Breast epithelium (tissue), 4 donors: ENCODE data around the gene ADORA2B. TPM values are rescaled to one million over a fixed set of nuclear protein-coding genes. Genes with fewer than 3 reads are reported as not detected.

Source experiments
- DNase-seq, 2 donors: peaks; one replicate each; pipeline ENCODE4 v3.0.0-alpha.2; 2019; ENCODE audit warnings: low spot score in 2 of 2
- H3K27ac ChIP-seq, 2 donors: fragments of 200-600 bp; sonication (generic) in 1 of 2; one replicate each; pipeline ENCODE4 v1.5.1; 2016 to 2019; ENCODE audit warnings: mild to moderate bottlenecking in 1 of 2
- H3K27me3 ChIP-seq, 2 donors: fragments of 200-600 bp; sonication (generic) in 1 of 2; one replicate each; pipeline versions ENCODE4 v1.5.1 to v1.6.0; 2017 to 2019; ENCODE audit warnings: control low read depth in 1 of 2, mild to moderate bottlenecking in 1 of 2
- H3K36me3 ChIP-seq: fragments of 200-600 bp; one replicate; pipeline ENCODE4 v1.5.1; 2019
- H3K4me1 ChIP-seq, 2 donors: fragments of 200-600 bp; sonication (generic); one replicate each; pipeline ENCODE4 v1.5.1; 2016 to 2019; ENCODE audit warnings: control low read depth in 1 of 2
- H3K4me3 ChIP-seq, 3 donors: fragments of 200-600 bp; sonication (generic); 1 replicate in 2 of 3; 2 replicates in 1 of 3; pipeline ENCODE4 v1.5.1; 2016 to 2019; ENCODE audit warnings: mild to moderate bottlenecking in 3 of 3, moderate library complexity in 2 of 3
- H3K9me3 ChIP-seq, 2 donors: fragments of 200-600 bp; sonication (generic) in 1 of 2; one replicate each; pipeline ENCODE4 v1.5.1; 2016 to 2019; ENCODE audit warnings: control low read depth in 1 of 2
- CTCF ChIP-seq, 3 donors: fragments of 450-650 bp; IDR thresholded peaks; one replicate each; pipeline ENCODE4 v1.5.1; 2016 to 2017; ENCODE audit warnings: antibody characterized with exemption in 3 of 3, mild to moderate bottlenecking in 3 of 3, moderate library complexity in 3 of 3
- POLR2A ChIP-seq: fragments of 450-650 bp; IDR thresholded peaks from one replicate; pipeline ENCODE4 v1.6.1; 2016; ENCODE audit warnings: antibody characterized with exemption, mild to moderate bottlenecking, moderate library complexity
- POLR2AphosphoS5 ChIP-seq, 3 donors: sonication (generic); formaldehyde crosslinking; IDR thresholded peaks; one replicate each; pipeline ENCODE4 v1.6.1; 2017; ENCODE audit warnings: antibody characterized with exemption in 3 of 3
- intact Hi-C: fragments of 100-400 bp; cut with DNase I; formaldehyde crosslinking; loops from one replicate; pipeline ENCODE4 v1.15.1; 2023; ENCODE audit warnings: low total_unique reads
- total RNA-seq, 3 donors: library from RNA; depleted of rRNA; stranded (reverse); fragments of >200 nt; gene quantifications; one replicate each; pipeline ENCODE4 v1.1.0, GENCODE V29; 2016

Gene ADORA2B
- total RNA-seq, 3 donors from 2014 or later: 0.48 to 5.6 (median 4.9) TPM

GRCh38 chr17:16002708-16003260 lies 57.9 kb downstream of the ADORA2B start:
- Histone ChIP-seq H3K27me3 (no peaks in the 10 kb centered on the region), H3K4me1 (peaks cover 0 to 8% of the 10 kb centered on the region in 2 donors), H3K9me3 (no peaks in the 10 kb centered on the region), H3K36me3 (no peaks in the 10 kb centered on the region), H3K27ac (no peak overlapping the region), H3K4me3 (no peak overlapping the region)
- TF ChIP-seq POLR2AphosphoS5 (IDR thresholded peaks at IDR 0.05): no peak
- no peak for TF ChIP-seq POLR2A
- TF ChIP-seq CTCF (IDR thresholded peaks at IDR 0.05): no peak
- intact Hi-C loops: no loop called here
- DNase-seq: no peak

- no peaks in the 10 kb centered on the region for H3K27me3 ChIP-seq
- no peaks in the 10 kb centered on the region for H3K36me3 ChIP-seq
- TF ChIP-seq POLR2AphosphoS5 (IDR thresholded peaks at IDR 0.05) (no peak), POLR2A (no peak), CTCF (IDR thresholded peaks at IDR 0.05) (no peak)
- H3K27ac ChIP-seq: peak overlapping the region in 1 of 2 donors; percentile 11
- intact Hi-C loops: no loop called here
- peaks cover 0 to 8% of the 10 kb centered on the region in 2 donors for H3K4me1 ChIP-seq
- DNase-seq: no peak
- H3K9me3 ChIP-seq: no peaks in the 10 kb centered on the region
- no peak overlapping the region for H3K4me3 ChIP-seq
Observed at GRCh38 chr17:16003841-16004240, 58.9 kb downstream of the ADORA2B start.

GRCh38 chr17:16005636-16006035 lies 60.7 kb downstream of the ADORA2B start:
- intact Hi-C loops: no loop called here
- no peak overlapping the region for H3K4me3 ChIP-seq
- no peaks in the 10 kb centered on the region for H3K36me3 ChIP-seq
- peaks cover 0 to 8% of the 10 kb centered on the region in 2 donors for H3K4me1 ChIP-seq
- H3K27me3 ChIP-seq: no peaks in the 10 kb centered on the region
- no peak for TF ChIP-seq POLR2A
- no peak for TF ChIP-seq POLR2AphosphoS5 (IDR thresholded peaks at IDR 0.05)
- no peak for TF ChIP-seq CTCF (IDR thresholded peaks at IDR 0.05)
- no peak overlapping the region for H3K27ac ChIP-seq
- no peak for DNase-seq
- no peaks in the 10 kb centered on the region for H3K9me3 ChIP-seq

GRCh38 chr17:16007439-16007838 lies 62.5 kb downstream of the ADORA2B start:
- Histone ChIP-seq H3K4me3 (no peak overlapping the region), H3K9me3 (no peaks in the 10 kb centered on the region), H3K27me3 (no peaks in the 10 kb centered on the region), H3K27ac (no peak overlapping the region), H3K36me3 (no peaks in the 10 kb centered on the region), H3K4me1 (no peaks in the 10 kb centered on the region)
- intact Hi-C loops: no loop called here
- TF ChIP-seq POLR2A (no peak), POLR2AphosphoS5 (IDR thresholded peaks at IDR 0.05) (no peak)
- DNase-seq: no peak

- no peak for TF ChIP-seq POLR2A
- no peak for TF ChIP-seq POLR2AphosphoS5 (IDR thresholded peaks at IDR 0.05)
- peak; percentile 35 to 65 (median 40) for TF ChIP-seq CTCF (IDR thresholded peaks at IDR 0.05)
- DNase-seq: no peak
- Histone ChIP-seq H3K27me3 (no peaks in the 10 kb centered on the region), H3K4me3 (no peak overlapping the region), H3K4me1 (no peaks in the 10 kb centered on the region), H3K9me3 (no peaks in the 10 kb centered on the region), H3K27ac (peak overlapping the region in 1 of 2 donors; percentile 8), H3K36me3 (no peaks in the 10 kb centered on the region)
- intact Hi-C loops: no loop called here
Observed at GRCh38 chr17:16013943-16014407, 69.0 kb downstream of the ADORA2B start.
